Measurements from ENCODE around the gene PDAP1. TPM values are rescaled to one million over a fixed set of nuclear protein-coding genes. Genes with fewer than 3 reads are reported as not detected.
A peak's percentile ranks its signal among the peaks of the same experiment; 100 is the strongest.

The PDAP1 gene
- total and polyA plus RNA-seq, 9 of the 15 experiments (the other 6 are each of a cell fraction or from before 2014, with no cell fraction given): 10.2 to 315 (median 129) TPM

GRCh38 chr7:99438573-99439480 is 30.4 kb upstream of the PDAP1 start, which contains the start of the genes CPSF4 and PTCD1 (continued):
- TF ChIP-seq ZNF146 (CRISPR knock-in tag; IDR thresholded peaks at IDR 0.05; ENCODE audit: unreplicated experiment) (no peak), HMGN3 (IDR thresholded peaks at IDR 0.05; ENCODE audit: borderline replicate concordance, extremely low read depth, insufficient read length, low read depth, low read length) (peak; percentile 90), TCFL5 (CRISPR knock-in tag; conservative IDR thresholded peaks at IDR 0.05) (no peak), PHF8 (IDR thresholded peaks at IDR 0.05; ENCODE audit: borderline replicate concordance, low read length) (peak; percentile 93), SETDB1 (IDR thresholded peaks at IDR 0.05; ENCODE audit: low read length) (no peak), CBX2 (IDR thresholded peaks at IDR 0.05; ENCODE audit: insufficient read depth, low read length, poor library complexity, severe bottlenecking) (no peak), MXD1 (CRISPR knock-in tag; IDR thresholded peaks at IDR 0.05; ENCODE audit: borderline replicate concordance, poor library complexity, severe bottlenecking) (no peak), ZNF143 (CRISPR knock-in tag; IDR thresholded peaks at IDR 0.05) (peak; percentile 80), LCOR (CRISPR knock-in tag; IDR thresholded peaks at IDR 0.05) (peak; percentile 27; the same call in 1 of the 2 replicates), CSDE1 (IDR thresholded peaks at IDR 0.05) (no peak), ZNF398 (CRISPR knock-in tag; IDR thresholded peaks at IDR 0.05) (no peak), HMGXB4 (CRISPR knock-in tag; IDR thresholded peaks at IDR 0.05) (no peak; the same call in 1 of the 2 replicates), KHSRP (IDR thresholded peaks at IDR 0.05) (no peak), PKNOX1 (IDR thresholded peaks at IDR 0.05) (no peak), ZNF707 (CRISPR knock-in tag; conservative IDR thresholded peaks at IDR 0.05) (no peak), DNMT1 (IDR thresholded peaks at IDR 0.05) (no peak), TAF7 (tag; IDR thresholded peaks at IDR 0.05) (no peak), ZNF717 (CRISPR knock-in tag; IDR thresholded peaks at IDR 0.05) (no peak), C11orf30 (IDR thresholded peaks at IDR 0.05; ENCODE audit: low read depth) (peak; percentile 83), FOXP4 (CRISPR knock-in tag; IDR thresholded peaks at IDR 0.05; ENCODE audit: borderline replicate concordance) (no peak), TGIF2 (CRISPR knock-in tag; IDR thresholded peaks at IDR 0.05) (no peak)

Data from K562 (cell line).